ENCODE data around the gene TDP2. TPM values are rescaled to one million over a fixed set of nuclear protein-coding genes. Genes with fewer than 3 reads are reported as not detected.

The TDP2 gene
- total RNA-seq, 6 experiments from 2014 or later, result 20.4 to 33.2 (median 24.0) TPM

DNA sequence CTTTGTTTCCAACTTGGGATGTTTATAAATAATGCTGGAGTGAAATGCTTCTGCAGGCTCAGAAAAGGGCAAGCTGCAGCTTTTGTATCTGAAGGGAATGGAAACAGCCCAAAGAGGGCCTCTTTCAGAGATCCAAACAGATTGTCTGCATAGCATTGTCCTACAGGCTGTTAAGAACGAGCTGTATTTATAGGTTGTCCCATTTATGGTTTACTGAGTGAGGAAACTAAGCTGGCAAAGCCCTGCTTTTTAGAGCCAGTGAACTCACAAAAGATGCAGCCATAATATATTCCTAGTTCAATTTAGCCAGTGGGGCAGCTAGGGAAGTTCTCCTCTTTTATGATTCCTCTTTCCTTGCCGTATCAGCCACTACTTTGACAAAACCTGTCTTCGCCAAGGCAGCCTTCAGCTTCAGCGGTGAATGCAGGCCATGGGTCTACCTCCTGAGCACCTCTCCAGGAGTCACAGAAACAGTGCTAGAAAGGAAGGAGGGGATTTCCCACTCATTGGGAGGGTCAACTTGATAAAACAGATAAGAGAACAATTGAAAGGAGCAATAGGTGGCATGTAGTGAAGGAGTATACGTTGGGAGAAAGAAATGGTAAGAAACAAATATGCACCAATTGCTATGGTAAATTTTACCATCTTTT is 35.7 kb downstream of the TDP2 start:
- no peak for ATAC-seq
- Histone ChIP-seq H3K36me3 (no peaks in the 10 kb centered on the region), H3K27me3 (no peaks in the 10 kb centered on the region), H3K9me3 (no peaks in the 10 kb centered on the region), H3K27ac (no peak overlapping the region), H3K4me3 (no peak overlapping the region), H3K4me1 (no peaks in the 10 kb centered on the region)
- WGBS (ENCODE audit: insufficient coverage, low coverage, low lambda C conversion rate, missing lambda C conversion rate), result 81% methylated on average over 5 of the region's 5 CpGs
- no peak for DNase-seq
- TF ChIP-seq, protein P1, sequence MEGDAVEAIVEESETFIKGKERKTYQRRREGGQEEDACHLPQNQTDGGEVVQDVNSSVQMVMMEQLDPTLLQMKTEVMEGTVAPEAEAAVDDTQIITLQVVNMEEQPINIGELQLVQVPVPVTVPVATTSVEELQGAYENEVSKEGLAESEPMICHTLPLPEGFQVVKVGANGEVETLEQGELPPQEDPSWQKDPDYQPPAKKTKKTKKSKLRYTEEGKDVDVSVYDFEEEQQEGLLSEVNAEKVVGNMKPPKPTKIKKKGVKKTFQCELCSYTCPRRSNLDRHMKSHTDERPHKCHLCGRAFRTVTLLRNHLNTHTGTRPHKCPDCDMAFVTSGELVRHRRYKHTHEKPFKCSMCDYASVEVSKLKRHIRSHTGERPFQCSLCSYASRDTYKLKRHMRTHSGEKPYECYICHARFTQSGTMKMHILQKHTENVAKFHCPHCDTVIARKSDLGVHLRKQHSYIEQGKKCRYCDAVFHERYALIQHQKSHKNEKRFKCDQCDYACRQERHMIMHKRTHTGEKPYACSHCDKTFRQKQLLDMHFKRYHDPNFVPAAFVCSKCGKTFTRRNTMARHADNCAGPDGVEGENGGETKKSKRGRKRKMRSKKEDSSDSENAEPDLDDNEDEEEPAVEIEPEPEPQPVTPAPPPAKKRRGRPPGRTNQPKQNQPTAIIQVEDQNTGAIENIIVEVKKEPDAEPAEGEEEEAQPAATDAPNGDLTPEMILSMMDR (IDR thresholded peaks at IDR 0.05), result no peak
- no peak for TF ChIP-seq POLR2A (IDR thresholded peaks at IDR 0.05)
- intact Hi-C loops (cut with DNase I), result no loop called here

DNA sequence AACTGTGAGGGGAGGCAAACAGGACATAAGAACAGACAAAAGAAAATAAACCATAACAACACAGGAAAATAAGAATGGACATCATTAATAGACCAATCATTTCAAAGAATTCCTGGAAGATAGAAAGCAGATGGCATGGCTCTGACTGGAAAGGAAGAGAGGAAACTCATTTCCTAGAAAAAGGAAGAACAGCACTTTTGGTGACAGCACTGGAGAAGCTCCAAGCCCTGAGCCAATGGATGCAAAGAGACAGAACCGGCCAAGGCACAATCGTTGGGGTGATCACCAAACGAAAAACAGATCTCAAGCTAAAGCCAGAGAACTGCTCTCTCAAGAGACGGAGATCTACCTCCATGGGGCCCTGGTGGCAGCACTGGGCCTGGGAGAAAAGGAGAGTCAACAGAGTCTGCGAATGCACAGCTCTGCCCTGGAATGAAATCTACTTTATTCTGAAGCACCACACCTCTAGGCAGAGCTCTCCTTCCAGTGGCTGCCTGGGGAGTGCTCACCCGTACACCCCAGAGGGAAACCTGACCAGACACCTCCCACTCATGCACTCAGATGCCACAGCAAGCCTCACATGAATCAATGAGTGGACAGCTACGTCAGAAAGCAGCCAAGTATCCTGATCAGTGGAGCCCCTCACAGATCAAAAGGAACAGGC is 44.9 kb downstream of the TDP2 start:
- 70% methylated on average over 6 of the region's 7 CpGs for WGBS (ENCODE audit: insufficient coverage, low coverage, low lambda C conversion rate, missing lambda C conversion rate)
- DNase-seq, result no peak
- intact Hi-C loops (cut with DNase I), result no loop called here
- Histone ChIP-seq H3K27ac (no peak overlapping the region), H3K27me3 (no peaks in the 10 kb centered on the region), H3K4me3 (no peak overlapping the region), H3K4me1 (no peaks in the 10 kb centered on the region), H3K36me3 (no peaks in the 10 kb centered on the region), H3K9me3 (no peaks in the 10 kb centered on the region)
- no peak for ATAC-seq
- TF ChIP-seq, protein P1 (IDR thresholded peaks at IDR 0.05), result no peak
- no peak for TF ChIP-seq POLR2A (IDR thresholded peaks at IDR 0.05)

DNA sequence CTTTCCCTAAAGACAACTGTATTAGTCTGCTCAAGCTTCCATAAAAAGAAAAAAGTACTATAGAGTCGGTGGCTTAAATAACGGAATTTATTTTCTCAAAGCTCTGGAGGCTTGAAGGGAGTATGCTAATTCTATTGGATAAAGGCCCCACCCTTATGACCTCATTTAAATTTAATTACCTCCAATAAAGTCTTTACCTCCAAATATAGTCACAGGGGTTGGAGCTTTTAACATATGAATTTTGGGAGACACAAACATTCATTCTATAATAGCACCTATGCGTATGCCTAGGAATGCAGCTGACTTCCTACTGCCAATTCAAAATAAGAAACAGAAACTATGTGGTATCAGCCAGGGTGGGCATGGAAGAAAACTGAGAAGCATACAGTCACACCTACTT is 46.1 kb downstream of the TDP2 start:
- Histone ChIP-seq H3K36me3 (no peaks in the 10 kb centered on the region), H3K9me3 (no peaks in the 10 kb centered on the region), H3K27me3 (no peaks in the 10 kb centered on the region), H3K4me1 (no peaks in the 10 kb centered on the region), H3K4me3 (no peak overlapping the region), H3K27ac (no peak overlapping the region)
- DNase-seq (no peak), ATAC-seq (no peak)
- intact Hi-C loops (cut with DNase I), result no loop called here
- TF ChIP-seq POLR2A (IDR thresholded peaks at IDR 0.05), result no peak
- TF ChIP-seq, protein P1 (IDR thresholded peaks at IDR 0.05), result no peak
- WGBS (ENCODE audit: insufficient coverage, low coverage, low lambda C conversion rate, missing lambda C conversion rate), result 93% methylated on average over 3 of the region's 3 CpGs

DNA sequence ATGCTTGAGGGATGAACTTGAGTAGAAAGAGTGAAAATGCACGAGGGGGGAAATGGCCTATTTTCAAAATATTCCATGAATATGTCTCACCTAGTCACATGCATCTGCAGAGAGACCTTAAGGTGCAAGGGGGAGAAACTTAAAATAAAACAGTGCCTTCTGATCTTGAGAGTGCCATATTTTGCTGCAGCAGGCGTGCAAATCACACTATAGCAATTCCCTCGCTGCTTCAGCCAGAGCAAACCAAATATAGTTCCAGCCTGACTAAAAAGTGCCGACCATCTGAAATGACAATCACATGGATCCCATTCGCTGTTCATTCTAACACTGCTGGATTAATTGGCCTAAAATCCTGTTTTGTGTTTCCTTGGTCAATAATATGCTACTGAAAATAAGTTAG is 47.0 kb downstream of the TDP2 start:
- no peaks in the 10 kb centered on the region for H3K9me3 ChIP-seq
- no peaks in the 10 kb centered on the region for H3K36me3 ChIP-seq
- TF ChIP-seq, protein P1 (IDR thresholded peaks at IDR 0.05), result no peak
- no peak for TF ChIP-seq POLR2A (IDR thresholded peaks at IDR 0.05)
- no peaks in the 10 kb centered on the region for H3K27me3 ChIP-seq
- intact Hi-C loops (cut with DNase I), result no loop called here
- H3K4me1 ChIP-seq, result no peaks in the 10 kb centered on the region
- WGBS (ENCODE audit: insufficient coverage, low coverage, low lambda C conversion rate, missing lambda C conversion rate), result 86% methylated on average over 5 of the region's 5 CpGs
- DNase-seq (no peak), ATAC-seq (no peak)
- H3K4me3 ChIP-seq, result no peak overlapping the region
- no peak overlapping the region for H3K27ac ChIP-seq

Data from right lobe of liver (tissue), 6 donors.